GM18499 (cell line): ENCODE data around the gene SPATA2L.
"Not testable (repeated sequence)": the region's sequence is repeated elsewhere in the genome, so short reads cannot be mapped to it uniquely, and the experiment has no call there.

Experiments used
- ATAC-seq: cut with Tn5 transposase; IDR thresholded peaks from one replicate; pipeline ENCODE4 v1.9.1; 2021; ENCODE audit warnings: moderate number of reproducible peaks; ENCODE audit not compliant: insufficient read depth, unreplicated experiment

Gene SPATA2L

GRCh38 chr16:89667000-89667399, 34.5 kb downstream of the SPATA2L start:
- not testable (repeated sequence) for ATAC-seq

- not testable (repeated sequence) for ATAC-seq
Observed at GRCh38 chr16:89664238-89664637, 37.3 kb downstream of the SPATA2L start.

GRCh38 chr16:89661215-89661614, 40.3 kb downstream of the SPATA2L start:
- ATAC-seq: no peak

GRCh38 chr16:89660146-89660545, 41.4 kb downstream of the SPATA2L start:
- no peak for ATAC-seq

- ATAC-seq: no peak
Observed at GRCh38 chr16:89658221-89658879, 43.2 kb downstream of the SPATA2L start.

- ATAC-seq: peak; percentile 66
Observed at GRCh38 chr16:89657442-89658220, 43.9 kb downstream of the SPATA2L start, which contains the start of the genes CHMP1A and SPATA33. Gene CHMP1A (minus strand): TSS chr16:89657708. CDS start chr16:89657588, 120 bp downstream. Gene SPATA33 (plus strand): TSS chr16:89657836. CDS start chr16:89657912, 76 bp downstream.

GRCh38 chr16:89656435-89657121, 44.9 kb downstream of the SPATA2L start:
- no peak for ATAC-seq

- no peak for ATAC-seq
Observed at GRCh38 chr16:89655062-89655643, 46.4 kb downstream of the SPATA2L start.

GRCh38 chr16:89653656-89654295, 47.7 kb downstream of the SPATA2L start:
- no peak for ATAC-seq

GRCh38 chr16:89651584-89651983, 49.9 kb downstream of the SPATA2L start:
- ATAC-seq: no peak

GRCh38 chr16:89646906-89647305, 54.6 kb downstream of the SPATA2L start:
- ATAC-seq: no peak
